Progenitor cell of endocrine pancreas (in vitro differentiated cells): ENCODE results near the gene GZMB. TPM values are rescaled to one million over a fixed set of nuclear protein-coding genes. Genes with fewer than 3 reads are reported as not detected.
"Not testable (repeated sequence)": the region's sequence is repeated elsewhere in the genome, so short reads cannot be mapped to it uniquely, and the experiment has no call there.

Experiments
- DNase-seq: peaks from one replicate; pipeline ENCODE4 v3.0.0; 2021; ENCODE audit warnings: low spot score; ENCODE audit not compliant: unreplicated experiment
- H3K27ac Mint-ChIP-seq: 2 replicates; pipeline ENCODE4 v1.8.0; 2021; ENCODE audit warnings: mild to moderate bottlenecking, moderate library complexity, mixed read lengths
- H3K27me3 Mint-ChIP-seq: 2 replicates; pipeline ENCODE4 v1.8.0; 2021; ENCODE audit warnings: mixed read lengths
- H3K36me3 Mint-ChIP-seq: 2 replicates; pipeline ENCODE4 v1.8.0; 2022; ENCODE audit warnings: mixed read lengths; ENCODE audit not compliant: insufficient read depth
- H3K4me1 Mint-ChIP-seq: 2 replicates; pipeline ENCODE4 v1.8.0; 2021; ENCODE audit warnings: low read depth, mixed read lengths
- H3K4me3 Mint-ChIP-seq: 2 replicates; pipeline ENCODE4 v1.8.0; 2021; ENCODE audit warnings: low read depth, mild to moderate bottlenecking, moderate library complexity, mixed read lengths
- H3K9me3 Mint-ChIP-seq: 2 replicates; pipeline ENCODE4 v1.8.0; 2021; ENCODE audit warnings: low read depth, mixed read lengths
- CTCF ChIP-seq: fragments of 200-600 bp; sonication (generic); IDR thresholded peaks from one replicate; pipeline ENCODE4 v1.5.0; 2021; ENCODE audit warnings: antibody characterized with exemption, mild to moderate bottlenecking; ENCODE audit not compliant: unreplicated experiment
- total RNA-seq: library from RNA; stranded (reverse); gene quantifications from 2 replicates; pipeline ENCODE4 v1.2.1, GENCODE V29; 2021

Gene GZMB
- total RNA-seq, 1 donor from 2014 or later, result not detected

- no peaks in the 10 kb centered on the region for H3K36me3 Mint-ChIP-seq
Observed at GRCh38 chr14:24669651-24670050, 35.7 kb upstream of the GZMB start.

GRCh38 chr14:24665440-24665991, 31.5 kb upstream of the GZMB start:
- Mint-ChIP-seq H3K27ac (no peak overlapping the region), H3K9me3 (peaks cover 3% of the 10 kb centered on the region), H3K4me1 (no peaks in the 10 kb centered on the region), H3K4me3 (no peak overlapping the region), H3K36me3 (no peaks in the 10 kb centered on the region), H3K27me3 (peaks cover 5% of the 10 kb centered on the region)
- no peak for DNase-seq
- TF ChIP-seq CTCF, result no peak

More at GRCh38 chr14:24669651-24670050, 35.7 kb upstream of the GZMB start:
- Mint-ChIP-seq H3K4me1 (no peaks in the 10 kb centered on the region), H3K4me3 (no peak overlapping the region), H3K27ac (no peak overlapping the region), H3K27me3 (peaks cover 22% of the 10 kb centered on the region), H3K9me3 (peaks cover 3% of the 10 kb centered on the region)
- no peak for TF ChIP-seq CTCF
- DNase-seq, result no peak

GRCh38 chr14:24664366-24664765, 30.4 kb upstream of the GZMB start:
- TF ChIP-seq CTCF, result no peak
- peaks cover 3% of the 10 kb centered on the region for H3K9me3 Mint-ChIP-seq
- H3K4me1 Mint-ChIP-seq, result no peaks in the 10 kb centered on the region
- H3K27me3 Mint-ChIP-seq, result peaks cover 5% of the 10 kb centered on the region
- H3K36me3 Mint-ChIP-seq, result no peaks in the 10 kb centered on the region
- DNase-seq, result no peak
- no peak overlapping the region for H3K4me3 Mint-ChIP-seq
- no peak overlapping the region for H3K27ac Mint-ChIP-seq

- no peak overlapping the region for H3K4me3 Mint-ChIP-seq
- no peak for TF ChIP-seq CTCF
- no peak for DNase-seq
- H3K9me3 Mint-ChIP-seq, result no peaks in the 10 kb centered on the region
- no peak overlapping the region for H3K27ac Mint-ChIP-seq
- H3K4me1 Mint-ChIP-seq, result no peaks in the 10 kb centered on the region
- no peaks in the 10 kb centered on the region for H3K36me3 Mint-ChIP-seq
- no peaks in the 10 kb centered on the region for H3K27me3 Mint-ChIP-seq
Observed at GRCh38 chr14:24662753-24663152, 28.8 kb upstream of the GZMB start.

- Mint-ChIP-seq H3K36me3 (no peaks in the 10 kb centered on the region), H3K4me3 (no peak overlapping the region), H3K27me3 (peaks cover 3% of the 10 kb centered on the region), H3K9me3 (no peaks in the 10 kb centered on the region), H3K4me1 (no peaks in the 10 kb centered on the region), H3K27ac (no peak overlapping the region)
- no peak for DNase-seq
- no peak for TF ChIP-seq CTCF
Observed at GRCh38 chr14:24659916-24660570, 26.1 kb upstream of the GZMB start.

- DNase-seq, H3K27me3 Mint-ChIP-seq, H3K36me3 Mint-ChIP-seq, H3K27ac Mint-ChIP-seq, H3K4me3 Mint-ChIP-seq, H3K4me1 Mint-ChIP-seq: not testable (repeated sequence)
- peaks cover 46% of the 10 kb centered on the region for H3K9me3 Mint-ChIP-seq
Observed at GRCh38 chr14:24648361-24648760, 14.4 kb upstream of the GZMB start.
